Endothelial cell of umbilical vein (primary cell): ENCODE data around the gene ZFYVE28. TPM values are rescaled to one million over a fixed set of nuclear protein-coding genes. Genes with fewer than 3 reads are reported as not detected.

Source experiments
- BruUV-seq: library from RNA; stranded (reverse); fragments of 400-500 nt; replicated peaks from 2 replicates; lab custom pipeline; 2021; lab: Mats Ljungman, UMichigan
- CTCF ChIA-PET: fragments of 300-600, 350-600 bp; sonication (Branson Sonifier 250); formaldehyde crosslinking; loops from one replicate; lab custom pipeline; 2021; ENCODE audit warnings: antibody characterized with exemption, inconsistent platforms; lab: Charles Lee
- POLR2A ChIA-PET: fragments of 300-600, 350-600 bp; sonication (Branson Sonifier 250); formaldehyde crosslinking; loops from one replicate; lab custom pipeline; 2021; ENCODE audit warnings: antibody characterized with exemption, inconsistent platforms; lab: Charles Lee
- DNase-seq: peaks from one replicate; pipeline ENCODE4 v3.0.0-alpha.2; 2011; ENCODE audit warnings: low read depth, low spot score
- FAIRE-seq: peaks from 2 replicates; lab custom pipeline; 2011; peaks lifted over from hg19 to GRCh38; lab: Jason Lieb, UNC
- H2AFZ ChIP-seq: 2 replicates; pipeline ENCODE4 v1.6.0; 2012; ENCODE audit warnings: low read depth, low read length, control low read depth, inconsistent platforms
- H3K27ac ChIP-seq: 2 replicates; pipeline ENCODE4 v1.5.1; 2011; ENCODE audit warnings: low read depth, mild to moderate bottlenecking, control low read depth, low read length, moderate library complexity; ENCODE audit not compliant: insufficient read depth
- H3K27me3 ChIP-seq, 2 experiments: 2 replicates each; pipeline versions ENCODE4 v1.6.0 to v1.6.1; 2011; ENCODE audit warnings: low read length in 2 of 2, mixed read lengths in 1 of 2; ENCODE audit not compliant: control insufficient read depth in 2 of 2, insufficient read depth in 2 of 2
- H3K36me3 ChIP-seq, 2 experiments: 2 replicates in 1 of 2; 3 replicates in 1 of 2; pipeline ENCODE4 v1.5.1; 2011; ENCODE audit warnings: low read length in 2 of 2, mild to moderate bottlenecking in 1 of 2, moderate library complexity in 1 of 2; ENCODE audit not compliant: control insufficient read depth in 2 of 2, insufficient read depth in 2 of 2; ENCODE audit errors: extremely low read depth in 1 of 2
- H3K4me1 ChIP-seq: 3 replicates; pipeline ENCODE4 v1.5.1; 2011; ENCODE audit warnings: mild to moderate bottlenecking, low read length; ENCODE audit not compliant: control insufficient read depth, insufficient read depth; ENCODE audit errors: extremely low read depth
- H3K4me2 ChIP-seq: 2 replicates; pipeline ENCODE4 v1.6.1; 2011; ENCODE audit warnings: low read length, control low read depth, mixed read lengths; ENCODE audit not compliant: insufficient read depth
- H3K4me3 ChIP-seq, 3 experiments: fragments of 200-600 bp in 1 of 3; sonication (generic), shearing (Covaris generic) in 1 of 3; replicated peaks in 1 of 3; 2 replicates each; pipeline ENCODE4 v1.5.1; 2011 to 2016; ENCODE audit warnings: control low read depth in 3 of 3, low read length in 3 of 3, mild to moderate bottlenecking in 2 of 3, inconsistent platforms in 1 of 3, low read depth in 1 of 3, moderate library complexity in 1 of 3; ENCODE audit not compliant: insufficient read depth in 1 of 3
- H3K79me2 ChIP-seq: 2 replicates; pipeline ENCODE4 v1.6.0; 2012; ENCODE audit warnings: low read length, inconsistent platforms; ENCODE audit not compliant: control insufficient read depth, insufficient read depth
- H3K9ac ChIP-seq: replicated peaks from 2 replicates; pipeline ENCODE3; 2011; ENCODE audit warnings: low read length, control low read depth; ENCODE audit not compliant: insufficient read depth; ENCODE audit errors: extremely low read depth
- H3K9me1 ChIP-seq: replicated peaks from 3 replicates; pipeline ENCODE4 v1.6.0; 2011; ENCODE audit warnings: mild to moderate bottlenecking, low read length; ENCODE audit not compliant: control insufficient read depth, insufficient read depth; ENCODE audit errors: extremely low read depth
- H3K9me3 ChIP-seq: replicated peaks from 2 replicates; pipeline ENCODE4 v1.5.1; 2012; ENCODE audit warnings: low read length, inconsistent platforms; ENCODE audit not compliant: control insufficient read depth, insufficient read depth
- H4K20me1 ChIP-seq: replicated peaks from 2 replicates; pipeline ENCODE3; 2011; ENCODE audit warnings: mild to moderate bottlenecking, low read length; ENCODE audit not compliant: control insufficient read depth, insufficient read depth; ENCODE audit errors: extremely low read depth
- CTCF ChIP-seq, 2 donors: IDR thresholded peaks; 1 replicate in 1 of 2; 2 replicates in 1 of 2; pipeline ENCODE4 v1.5.1; 2011; ENCODE audit warnings: low read length in 2 of 2, mild to moderate bottlenecking in 2 of 2, moderate library complexity in 2 of 2, control low read depth in 1 of 2, inconsistent platforms in 1 of 2, low read depth in 1 of 2; ENCODE audit not compliant: insufficient read depth in 1 of 2; ENCODE audit errors: extremely low read depth in 1 of 2
- EZH2 ChIP-seq: IDR thresholded peaks from 2 replicates; pipeline ENCODE4 v1.6.1; 2012; ENCODE audit warnings: borderline replicate concordance, low read depth, mild to moderate bottlenecking, moderate library complexity, low read length, inconsistent platforms; ENCODE audit not compliant: severe bottlenecking
- FOS ChIP-seq: IDR thresholded peaks from 2 replicates; pipeline ENCODE4 v1.6.1; 2011; ENCODE audit warnings: mild to moderate bottlenecking, low read length, moderate library complexity, borderline replicate concordance; ENCODE audit not compliant: insufficient read depth
- GATA2 ChIP-seq: IDR thresholded peaks from 2 replicates; pipeline ENCODE4 v1.7.0; 2011; ENCODE audit warnings: low read depth, mild to moderate bottlenecking, moderate library complexity, mixed read lengths, low read length; ENCODE audit not compliant: insufficient read length, insufficient read depth
- JUN ChIP-seq: IDR thresholded peaks from 2 replicates; pipeline ENCODE4 v1.6.1; 2011; ENCODE audit warnings: borderline replicate concordance, low read depth; ENCODE audit not compliant: insufficient read length, insufficient read depth
- MAX ChIP-seq: IDR thresholded peaks from 2 replicates; pipeline ENCODE4 v1.6.1; 2011; ENCODE audit not compliant: insufficient read depth, insufficient read length
- MYC ChIP-seq: IDR thresholded peaks from one replicate; pipeline ENCODE4 v1.6.1; 2011; ENCODE audit warnings: mild to moderate bottlenecking, low read depth, low read length
- POLR2A ChIP-seq: IDR thresholded peaks from 2 replicates; pipeline ENCODE4 v1.6.1; 2012; ENCODE audit warnings: low read depth, mild to moderate bottlenecking, control low read depth, low read length
- POLR2AphosphoS5 ChIP-seq: IDR thresholded peaks from 2 replicates; pipeline ENCODE4 v1.6.1; 2012; ENCODE audit warnings: low read depth, mild to moderate bottlenecking, control low read depth, low read length, moderate library complexity; ENCODE audit not compliant: insufficient read depth
- dilution Hi-C: fragments of 300-500 bp; cut with MboI; formaldehyde crosslinking; loops from one replicate; pipeline ENCODE4 v1.15.0; 2019; ENCODE audit warnings: low sequenced_read_pairs; ENCODE audit not compliant: extremely low pct_ligation_motif_present
- intact Hi-C: fragments of 100-400 bp; cut with micrococcal nuclease; formaldehyde crosslinking; loops from one replicate; pipeline ENCODE4 v1.10.0; 2022
- polyA plus RNA-seq, 4 experiments: library from polyadenylated mRNA; depleted of rRNA in 3 of 4; stranded (reverse) in 3 of 4; unstranded in 1 of 4; fragments of >200 nt; gene quantifications; 2 replicates each; pipeline versions ENCODE4 v1.2.1 to v1.2.3, GENCODE V29; 2011 to 2012; ENCODE audit warnings: missing spikeins in 1 of 4
- total RNA-seq: library from RNA; stranded (reverse); gene quantifications from 2 replicates; pipeline ENCODE4 v1.2.3, GENCODE V29; 2021

Gene ZFYVE28
- total and polyA plus RNA-seq, 2 donors (not counting 3 experiments of a cell fraction or from before 2014, with no cell fraction given), result 5.8 to 7.1 TPM

- Histone ChIP-seq H3K9ac (no peak overlapping the region), H3K27me3 (no peaks in the 10 kb centered on the region), H3K4me1 (no peaks in the 10 kb centered on the region), H4K20me1 (no peaks in the 10 kb centered on the region), H3K4me3 (no peak overlapping the region), H3K9me1 (no peaks in the 10 kb centered on the region), H2AFZ (no peak overlapping the region), H3K79me2 (no peaks in the 10 kb centered on the region), H3K27ac (no peak overlapping the region), H3K36me3 (no peaks in the 10 kb centered on the region), H3K9me3 (no peaks in the 10 kb centered on the region), H3K4me2 (no peak overlapping the region)
- POLR2A ChIA-PET, result no interaction called here
- dilution Hi-C loops (no loop called here), intact Hi-C loops (no loop called here)
- DNase-seq (no peak), FAIRE-seq (no peak)
- TF ChIP-seq POLR2AphosphoS5 (no peak), JUN (no peak), MYC (no peak), CTCF (IDR thresholded peaks at IDR 0.05; ENCODE audit: extremely low read depth in 1 of 2, insufficient read depth in 1 of 2, low read depth in 1 of 2, low read length in 2 of 2) (no peak), MAX (no peak), GATA2 (no peak), FOS (no peak), POLR2A (no peak), EZH2 (no peak)
- BruUV-seq, result no TSS peak
- CTCF ChIA-PET, result no interaction called here
Observed at GRCh38 chr4:2378401-2378800, 40.0 kb downstream of the ZFYVE28 start.
